HG03139 (cell line): ENCODE measurements around the gene PKD2L1.
"Not testable (repeated sequence)": the region's sequence is repeated elsewhere in the genome, so short reads cannot be mapped to it uniquely, and the experiment has no call there.

Experiments used
- ATAC-seq: cut with Tn5 transposase; IDR thresholded peaks from one replicate; pipeline ENCODE4 v1.9.1; 2021; ENCODE audit not compliant: unreplicated experiment

PKD2L1 gene

GRCh38 chr10:100330079-100330478 lies at the start of gene PKD2L1:
TSS of gene PKD2L1 (minus strand) at chr10:100330228. CDS start at chr10:100330103, 125 bp downstream.
- ATAC-seq, result no peak

GRCh38 chr10:100377830-100378229 lies 47.8 kb upstream of the PKD2L1 start:
- ATAC-seq, result no peak

GRCh38 chr10:100376656-100377055 lies 46.6 kb upstream of the PKD2L1 start:
- ATAC-seq, result not testable (repeated sequence)

GRCh38 chr10:100374677-100375353 lies 44.8 kb upstream of the PKD2L1 start:
- not testable (repeated sequence) for ATAC-seq

GRCh38 chr10:100374200-100374655 lies 44.2 kb upstream of the PKD2L1 start:
- ATAC-seq, result no peak

GRCh38 chr10:100373298-100374199 lies 43.5 kb upstream of the PKD2L1 start:
- ATAC-seq, result peak; percentile 94

- no peak for ATAC-seq
Measured at GRCh38 chr10:100372415-100373297, 42.6 kb upstream of the PKD2L1 start.

- ATAC-seq, result no peak
Measured at GRCh38 chr10:100371482-100372027, 41.5 kb upstream of the PKD2L1 start.

GRCh38 chr10:100370714-100371481 lies 40.9 kb upstream of the PKD2L1 start:
- no peak for ATAC-seq

- ATAC-seq, result no peak
Measured at GRCh38 chr10:100368721-100369120, 38.7 kb upstream of the PKD2L1 start.

GRCh38 chr10:100364735-100365391 lies 34.8 kb upstream of the PKD2L1 start:
- ATAC-seq, result no peak

GRCh38 chr10:100364175-100364574 lies 34.1 kb upstream of the PKD2L1 start:
- ATAC-seq, result no peak

- ATAC-seq, result no peak
Measured at GRCh38 chr10:100362570-100363496, 32.8 kb upstream of the PKD2L1 start.

- no peak for ATAC-seq
Measured at GRCh38 chr10:100360234-100360633, 30.2 kb upstream of the PKD2L1 start.

GRCh38 chr10:100359529-100360150 lies 29.6 kb upstream of the PKD2L1 start:
- no peak for ATAC-seq

GRCh38 chr10:100359030-100359432 lies 29.0 kb upstream of the PKD2L1 start:
- no peak for ATAC-seq

GRCh38 chr10:100357059-100357858 lies 27.2 kb upstream of the PKD2L1 start:
- no peak for ATAC-seq
